Suprapubic skin (tissue), 3 donors: ENCODE results near the gene TMA7B.

ENCODE experiments used
- POLR2AphosphoS5 ChIP-seq, 3 donors: sonication (generic); formaldehyde crosslinking; IDR thresholded peaks; one replicate each; pipeline ENCODE4 v1.6.1; 2017; ENCODE audit warnings: antibody characterized with exemption in 3 of 3
- TF ChIP-seq, protein P1 (sequence below), 2 donors: fragments of 200-600 bp in 1 of 2; fragments of 450-650 bp in 1 of 2; sonication (generic) in 1 of 2; IDR thresholded peaks; one replicate each; pipeline ENCODE4 v1.5.1; 2016 to 2019; ENCODE audit warnings: antibody characterized with exemption in 2 of 2, mild to moderate bottlenecking in 1 of 2, moderate library complexity in 1 of 2

DNA sequence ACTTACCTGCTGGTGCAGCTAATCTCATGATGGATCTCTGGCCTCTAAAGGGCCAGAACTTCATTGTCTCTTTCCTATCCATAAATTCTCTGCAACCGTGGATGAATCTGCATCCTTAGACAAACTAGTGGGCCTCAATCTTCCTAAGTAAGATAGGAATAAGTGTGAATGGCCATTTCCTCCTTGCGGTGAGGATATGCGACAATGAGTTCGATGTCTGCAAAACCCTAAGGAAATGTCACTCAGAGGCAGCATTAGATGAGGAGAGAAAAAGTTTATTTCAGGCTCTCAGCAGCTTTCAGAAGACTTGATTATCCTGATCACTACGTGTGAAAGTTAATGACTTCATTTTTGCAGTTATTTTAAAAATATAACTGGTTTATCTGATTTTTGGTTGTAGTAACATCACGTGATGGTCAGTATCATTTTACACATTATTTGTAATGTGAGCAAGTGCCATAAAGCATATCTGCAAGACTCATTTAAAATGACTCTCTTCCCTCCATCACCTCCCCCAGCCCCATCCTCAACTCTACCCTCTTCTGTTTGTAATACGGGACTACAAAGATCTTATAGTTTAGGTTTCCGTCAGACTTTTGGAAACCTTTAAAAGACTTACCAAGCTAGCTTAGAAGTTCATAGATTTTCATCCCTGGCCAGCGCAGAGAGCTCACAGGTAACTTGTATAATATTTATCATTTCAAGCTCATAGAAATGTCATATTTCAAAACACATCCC lies 49.2 kb upstream of the TMA7B start:
- TF ChIP-seq POLR2AphosphoS5 (IDR thresholded peaks at IDR 0.05), result no peak
- TF ChIP-seq, protein P1, sequence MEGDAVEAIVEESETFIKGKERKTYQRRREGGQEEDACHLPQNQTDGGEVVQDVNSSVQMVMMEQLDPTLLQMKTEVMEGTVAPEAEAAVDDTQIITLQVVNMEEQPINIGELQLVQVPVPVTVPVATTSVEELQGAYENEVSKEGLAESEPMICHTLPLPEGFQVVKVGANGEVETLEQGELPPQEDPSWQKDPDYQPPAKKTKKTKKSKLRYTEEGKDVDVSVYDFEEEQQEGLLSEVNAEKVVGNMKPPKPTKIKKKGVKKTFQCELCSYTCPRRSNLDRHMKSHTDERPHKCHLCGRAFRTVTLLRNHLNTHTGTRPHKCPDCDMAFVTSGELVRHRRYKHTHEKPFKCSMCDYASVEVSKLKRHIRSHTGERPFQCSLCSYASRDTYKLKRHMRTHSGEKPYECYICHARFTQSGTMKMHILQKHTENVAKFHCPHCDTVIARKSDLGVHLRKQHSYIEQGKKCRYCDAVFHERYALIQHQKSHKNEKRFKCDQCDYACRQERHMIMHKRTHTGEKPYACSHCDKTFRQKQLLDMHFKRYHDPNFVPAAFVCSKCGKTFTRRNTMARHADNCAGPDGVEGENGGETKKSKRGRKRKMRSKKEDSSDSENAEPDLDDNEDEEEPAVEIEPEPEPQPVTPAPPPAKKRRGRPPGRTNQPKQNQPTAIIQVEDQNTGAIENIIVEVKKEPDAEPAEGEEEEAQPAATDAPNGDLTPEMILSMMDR (IDR thresholded peaks at IDR 0.05), result no peak
